IMR-90 (cell line): ENCODE results near the gene CYSRT1. TPM values are rescaled to one million over a fixed set of nuclear protein-coding genes. Genes with fewer than 3 reads are reported as not detected.

Source experiments
- ATAC-seq: fragments of 200-7000 bp; cut with Tn5 transposase; 2 replicates; pipeline ENCODE4 v1.9.1; 2020; ENCODE audit warnings: low read depth, mild to moderate bottlenecking, moderate library complexity
- BruUV-seq: library from RNA; stranded (reverse); fragments of 400-500 nt; replicated peaks from 2 replicates; lab custom pipeline; 2021; lab: Mats Ljungman, UMichigan
- CTCF ChIA-PET: fragments of 300-600 bp; formaldehyde crosslinking; extraction: SDS; loops from one replicate; lab custom pipeline; 2021; ENCODE audit warnings: antibody characterized with exemption; lab: Yijun Ruan, JAX
- POLR2A ChIA-PET: fragments of 300-600 bp; sonication (Branson Sonifier 250); formaldehyde crosslinking; loops from one replicate; lab custom pipeline; 2022; ENCODE audit warnings: antibody characterized with exemption; ENCODE audit not compliant: unreplicated experiment; lab: Charles Lee
- DNase-seq: peaks from one replicate; pipeline ENCODE4 v3.0.0; 2013
- H2AFZ ChIP-seq: replicated peaks from 2 replicates; pipeline ENCODE3; 2013; ENCODE audit warnings: low read length, mild to moderate bottlenecking; ENCODE audit not compliant: poor library complexity
- H2AK5ac ChIP-seq: 2 replicates; pipeline ENCODE4 v1.6.1; 2013; ENCODE audit warnings: low read depth, low read length, inconsistent platforms
- H2AK9ac ChIP-seq: replicated peaks from 2 replicates; pipeline ENCODE3; 2013; ENCODE audit warnings: mild to moderate bottlenecking, low read depth, low read length, moderate library complexity; ENCODE audit not compliant: poor library complexity
- H2BK120ac ChIP-seq: 2 replicates; pipeline ENCODE4 v1.6.1; 2013; ENCODE audit warnings: low read depth, low read length, inconsistent platforms
- H2BK15ac ChIP-seq: 3 replicates; pipeline ENCODE4 v1.6.1; 2013; ENCODE audit warnings: low read depth, low read length, inconsistent platforms
- H2BK20ac ChIP-seq: 2 replicates; pipeline ENCODE4 v1.6.1; 2013; ENCODE audit warnings: low read depth, mild to moderate bottlenecking, inconsistent platforms, low read length, moderate library complexity
- H2BK5ac ChIP-seq: 2 replicates; pipeline ENCODE4 v1.6.1; 2013; ENCODE audit warnings: mild to moderate bottlenecking, low read depth, low read length, inconsistent platforms; ENCODE audit not compliant: poor library complexity, severe bottlenecking
- H3K14ac ChIP-seq: replicated peaks from 2 replicates; pipeline ENCODE4 v1.6.1; 2013; ENCODE audit warnings: low read depth, low read length, inconsistent platforms
- H3K18ac ChIP-seq: 2 replicates; pipeline ENCODE4 v1.6.1; 2013; ENCODE audit warnings: low read depth, low read length, control low read depth
- H3K23ac ChIP-seq: 2 replicates; pipeline ENCODE4 v1.6.1; 2013; ENCODE audit warnings: low read depth, low read length, inconsistent platforms
- H3K27ac ChIP-seq: 2 replicates; pipeline ENCODE4 v1.5.1; 2013; ENCODE audit warnings: mild to moderate bottlenecking, control low read depth, low read length; ENCODE audit not compliant: insufficient read depth
- H3K27me3 ChIP-seq: 2 replicates; pipeline ENCODE4 v1.6.1; 2013; ENCODE audit warnings: low read length; ENCODE audit not compliant: control insufficient read depth, insufficient read depth
- H3K36me3 ChIP-seq: 2 replicates; pipeline ENCODE4 v1.6.1; 2013; ENCODE audit warnings: low read length, mixed read lengths; ENCODE audit not compliant: control insufficient read depth, insufficient read depth
- H3K4ac ChIP-seq: 2 replicates; pipeline ENCODE4 v1.6.1; 2013; ENCODE audit warnings: low read depth, low read length, inconsistent platforms
- H3K4me1 ChIP-seq: 2 replicates; pipeline ENCODE4 v1.6.1; 2013; ENCODE audit warnings: low read length, mixed read lengths; ENCODE audit not compliant: control insufficient read depth, insufficient read depth
- H3K4me2 ChIP-seq: 2 replicates; pipeline ENCODE4 v1.6.1; 2013; ENCODE audit warnings: low read depth, mild to moderate bottlenecking, control low read depth, low read length, moderate library complexity
- H3K4me3 ChIP-seq: 2 replicates; pipeline ENCODE4 v1.5.1; 2013; ENCODE audit warnings: low read depth, mild to moderate bottlenecking, control low read depth, low read length, moderate library complexity; ENCODE audit not compliant: insufficient read depth
- H3K56ac ChIP-seq: 2 replicates; pipeline ENCODE4 v1.6.1; 2013; ENCODE audit warnings: low read length, inconsistent platforms; ENCODE audit not compliant: insufficient read depth; ENCODE audit errors: extremely low read depth
- H3K79me1 ChIP-seq, 2 experiments: 2 replicates each; pipeline ENCODE4 v1.6.1; 2013; ENCODE audit warnings: low read length in 2 of 2, inconsistent platforms in 1 of 2, low read depth in 1 of 2
- H3K9ac ChIP-seq: 2 replicates; pipeline ENCODE4 v1.6.1; 2013; ENCODE audit warnings: low read depth, low read length, control low read depth
- H3K9me1 ChIP-seq: 2 replicates; pipeline ENCODE4 v1.6.1; 2013; ENCODE audit warnings: low read length, inconsistent platforms; ENCODE audit not compliant: insufficient read depth
- H3K9me3 ChIP-seq: 2 replicates; pipeline ENCODE4 v1.6.1; 2013; ENCODE audit warnings: low read length; ENCODE audit not compliant: control insufficient read depth, insufficient read depth
- H4K20me1 ChIP-seq: 2 replicates; pipeline ENCODE4 v1.6.1; 2013; ENCODE audit warnings: low read length, inconsistent platforms; ENCODE audit not compliant: insufficient read depth
- H4K5ac ChIP-seq: 2 replicates; pipeline ENCODE4 v1.6.1; 2013; ENCODE audit warnings: mild to moderate bottlenecking, low read depth, low read length, control low read depth
- H4K8ac ChIP-seq, 2 experiments: 2 replicates each; pipeline ENCODE4 v1.6.1; 2013; ENCODE audit warnings: low read depth in 2 of 2, low read length in 2 of 2, control low read depth in 1 of 2, inconsistent platforms in 1 of 2
- H4K91ac ChIP-seq: 2 replicates; pipeline ENCODE4 v1.6.1; 2013; ENCODE audit warnings: low read depth, low read length, inconsistent platforms; ENCODE audit not compliant: insufficient read depth
- BHLHE40 ChIP-seq: fragments of 150-350 bp; IDR thresholded peaks from 2 replicates; pipeline ENCODE4 v1.6.1; 2016; ENCODE audit warnings: mild to moderate bottlenecking, low read depth, low read length
- CEBPB ChIP-seq: IDR thresholded peaks from 2 replicates; pipeline ENCODE4 v1.6.1; 2012; ENCODE audit warnings: low read depth, low read length, improper control_type of control experiment
- MAFK ChIP-seq: IDR thresholded peaks from 2 replicates; pipeline ENCODE4 v1.6.1; 2012; ENCODE audit warnings: low read depth, low read length, improper control_type of control experiment
- MAZ ChIP-seq: IDR thresholded peaks from 2 replicates; pipeline ENCODE4 v1.6.1; 2012; ENCODE audit warnings: low read depth, mild to moderate bottlenecking, low read length, improper control_type of control experiment, moderate library complexity, borderline replicate concordance
- NFE2L2 ChIP-seq: fragments of 150-350 bp; IDR thresholded peaks from 2 replicates; pipeline ENCODE4 v1.6.1; 2016; ENCODE audit warnings: low read depth, mild to moderate bottlenecking, low read length
- RCOR1 ChIP-seq: IDR thresholded peaks from 2 replicates; pipeline ENCODE4 v1.6.1; 2012; ENCODE audit warnings: mild to moderate bottlenecking, low read length, improper control_type of control experiment; ENCODE audit not compliant: insufficient replicate concordance
- RFX5 ChIP-seq: IDR thresholded peaks from 2 replicates; pipeline ENCODE4 v1.8.0; 2012; ENCODE audit warnings: low read depth, mild to moderate bottlenecking, low read length, moderate library complexity
- SMC3 ChIP-seq: fragments of 150-350 bp; IDR thresholded peaks from 2 replicates; pipeline ENCODE4 v1.6.1; 2016; ENCODE audit warnings: low read depth, mild to moderate bottlenecking, antibody characterized with exemption, low read length, moderate library complexity
- WGBS, 2 experiments: methylation state at CpG; one replicate each; pipeline versions ENCODE4 v1.1.5 to v1.1.7; 2013; ENCODE audit warnings: missing lambda C conversion rate in 2 of 2; ENCODE audit not compliant: insufficient read length in 1 of 2; ENCODE audit errors: extremely low coverage in 2 of 2; 5-methylcytosine and 5-hydroxymethylcytosine counted together
- dilution Hi-C: fragments of 300-500 bp; cut with HindIII; formaldehyde crosslinking; loops from one replicate; pipeline ENCODE4 v1.14.3; 2018; ENCODE audit warnings: low sequenced_read_pairs; ENCODE audit not compliant: unreplicated experiment
- in situ Hi-C: fragments of 300-500 bp; cut with MboI; formaldehyde crosslinking; loops from 3 replicates; pipeline ENCODE4 v1.14.3; 2019; ENCODE audit warnings: low sequenced_read_pairs, inconsistent platforms, mixed read lengths
- intact Hi-C: fragments of 100-400 bp; cut with micrococcal nuclease; formaldehyde crosslinking; loops from 2 replicates; pipeline ENCODE4 v1.10.0; 2022
- polyA plus RNA-seq, 3 experiments: library from polyadenylated mRNA; depleted of rRNA; stranded (reverse); fragments of >200 nt; gene quantifications; 2 replicates each; pipeline ENCODE4 v1.2.3, GENCODE V29; 2012; ENCODE audit warnings: low replicate concordance in 1 of 3
- total RNA-seq: library from RNA; depleted of rRNA; stranded (reverse); fragments of >200 nt; gene quantifications from 2 replicates; pipeline ENCODE4 v1.2.3, GENCODE V29; 2012
- TF ChIP-seq, protein P1 (sequence below): fragments of 150-350 bp; IDR thresholded peaks from 2 replicates; pipeline ENCODE4 v1.6.1; 2017; ENCODE audit warnings: mild to moderate bottlenecking, antibody characterized with exemption, low read length, low read depth
- TF ChIP-seq, protein P2 (sequence below): conservative IDR thresholded peaks from 2 replicates; pipeline ENCODE4 v1.5.1; 2012; ENCODE audit warnings: mild to moderate bottlenecking, low read depth, low read length, improper control_type of control experiment

Gene CYSRT1
- total and polyA plus RNA-seq, 2 of the 4 experiments (the other 2 are of a cell fraction), result 0.18 to 0.84 TPM

DNA sequence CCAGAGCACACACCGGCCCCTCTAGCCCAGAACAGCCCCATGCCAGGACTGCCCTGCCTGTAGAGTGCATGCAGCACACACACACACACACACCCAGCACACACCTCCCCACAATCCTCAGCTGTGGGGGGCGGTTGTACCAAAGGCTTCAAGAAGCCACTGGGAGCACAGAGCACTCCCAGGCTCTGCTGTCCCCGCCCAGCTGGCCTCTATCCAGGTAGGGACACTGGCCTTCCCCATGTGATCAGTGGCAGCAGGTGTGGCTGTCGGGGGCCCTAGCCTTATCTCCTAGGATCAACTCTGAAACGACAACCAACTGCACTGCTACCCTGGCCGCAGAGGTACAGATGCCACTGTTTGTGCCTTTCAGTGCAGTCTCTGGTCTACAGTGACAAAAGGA lies 38.6 kb upstream of the CYSRT1 start:
- Histone ChIP-seq H3K14ac (no peak overlapping the region), H2AK5ac (no peak overlapping the region), H3K4me2 (no peak overlapping the region), H4K8ac (no peak overlapping the region), H3K4me1 (peaks cover 16% of the 10 kb centered on the region), H2AFZ (no peak overlapping the region), H2BK120ac (no peak overlapping the region), H3K56ac (no peak overlapping the region), H3K27ac (no peak overlapping the region), H4K20me1 (peaks cover 20% of the 10 kb centered on the region; the same call in 1 of the 2 replicates), H3K9ac (no peak overlapping the region), H3K4ac (no peak overlapping the region), H2BK15ac (no peak overlapping the region), H2BK5ac (no peak overlapping the region), H3K4me3 (no peak overlapping the region), H4K91ac (no peak overlapping the region), H3K27me3 (no peaks in the 10 kb centered on the region), H3K18ac (no peak overlapping the region), H3K23ac (no peak overlapping the region), H3K79me1 (peaks cover 5 to 52% of the 10 kb centered on the region in 2 experiments), H2BK20ac (no peak overlapping the region), H3K9me1 (no peaks in the 10 kb centered on the region), H3K36me3 (peaks cover 59% of the 10 kb centered on the region), H4K5ac (no peak overlapping the region), H2AK9ac (no peak overlapping the region), H3K9me3 (no peaks in the 10 kb centered on the region)
- ChIA-PET POLR2A (no interaction called here), CTCF (no interaction called here)
- in situ Hi-C loops, result no loop called here
- DNase-seq (no peak), ATAC-seq (no peak)
- 100% methylated on average over 1 of the region's 6 CpGs; no CpG with 5 or more reads in 1 of the 2 experiments for WGBS, 2 experiments
- dilution Hi-C loops, result no loop called here
- no TSS peak for BruUV-seq
- intact Hi-C loops, result no loop called here
- TF ChIP-seq, protein P1, sequence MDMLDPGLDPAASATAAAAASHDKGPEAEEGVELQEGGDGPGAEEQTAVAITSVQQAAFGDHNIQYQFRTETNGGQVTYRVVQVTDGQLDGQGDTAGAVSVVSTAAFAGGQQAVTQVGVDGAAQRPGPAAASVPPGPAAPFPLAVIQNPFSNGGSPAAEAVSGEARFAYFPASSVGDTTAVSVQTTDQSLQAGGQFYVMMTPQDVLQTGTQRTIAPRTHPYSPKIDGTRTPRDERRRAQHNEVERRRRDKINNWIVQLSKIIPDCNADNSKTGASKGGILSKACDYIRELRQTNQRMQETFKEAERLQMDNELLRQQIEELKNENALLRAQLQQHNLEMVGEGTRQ, result no peak
- TF ChIP-seq CEBPB (no peak), RCOR1 (no peak), MAZ (no peak), NFE2L2 (no peak), SMC3 (no peak), BHLHE40 (no peak), MAFK (no peak), RFX5 (no peak)
- TF ChIP-seq, protein P2, sequence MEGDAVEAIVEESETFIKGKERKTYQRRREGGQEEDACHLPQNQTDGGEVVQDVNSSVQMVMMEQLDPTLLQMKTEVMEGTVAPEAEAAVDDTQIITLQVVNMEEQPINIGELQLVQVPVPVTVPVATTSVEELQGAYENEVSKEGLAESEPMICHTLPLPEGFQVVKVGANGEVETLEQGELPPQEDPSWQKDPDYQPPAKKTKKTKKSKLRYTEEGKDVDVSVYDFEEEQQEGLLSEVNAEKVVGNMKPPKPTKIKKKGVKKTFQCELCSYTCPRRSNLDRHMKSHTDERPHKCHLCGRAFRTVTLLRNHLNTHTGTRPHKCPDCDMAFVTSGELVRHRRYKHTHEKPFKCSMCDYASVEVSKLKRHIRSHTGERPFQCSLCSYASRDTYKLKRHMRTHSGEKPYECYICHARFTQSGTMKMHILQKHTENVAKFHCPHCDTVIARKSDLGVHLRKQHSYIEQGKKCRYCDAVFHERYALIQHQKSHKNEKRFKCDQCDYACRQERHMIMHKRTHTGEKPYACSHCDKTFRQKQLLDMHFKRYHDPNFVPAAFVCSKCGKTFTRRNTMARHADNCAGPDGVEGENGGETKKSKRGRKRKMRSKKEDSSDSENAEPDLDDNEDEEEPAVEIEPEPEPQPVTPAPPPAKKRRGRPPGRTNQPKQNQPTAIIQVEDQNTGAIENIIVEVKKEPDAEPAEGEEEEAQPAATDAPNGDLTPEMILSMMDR, result no peak
